T-helper 1 cell treated with Interleukin-12 subunit alpha and Interleukin-12 subunit beta and Interleukin-4 antibody, amounts not matched to agents 30 μg/mL and 1 μg/mL, for 36 hours (primary cell): ENCODE results near the gene UNKL.

ENCODE experiments used
- H3K27ac Mint-ChIP-seq: one replicate; pipeline ENCODE4 v1.8.0; 2021; ENCODE audit warnings: mild to moderate bottlenecking, mixed read lengths
- H3K27me3 Mint-ChIP-seq: one replicate; pipeline ENCODE4 v1.8.0; 2021; ENCODE audit warnings: low read depth, mixed read lengths
- H3K36me3 Mint-ChIP-seq: one replicate; pipeline ENCODE4 v1.8.0; 2021; ENCODE audit warnings: low read depth, mixed read lengths
- H3K4me1 Mint-ChIP-seq: one replicate; pipeline ENCODE4 v1.8.0; 2021; ENCODE audit warnings: low read depth, mixed read lengths
- H3K4me3 Mint-ChIP-seq: one replicate; pipeline ENCODE4 v1.8.0; 2021; ENCODE audit warnings: mild to moderate bottlenecking, moderate library complexity, mixed read lengths
- H3K9me3 Mint-ChIP-seq: one replicate; pipeline ENCODE4 v1.8.0; 2021; ENCODE audit warnings: mixed read lengths

Gene UNKL

DNA sequence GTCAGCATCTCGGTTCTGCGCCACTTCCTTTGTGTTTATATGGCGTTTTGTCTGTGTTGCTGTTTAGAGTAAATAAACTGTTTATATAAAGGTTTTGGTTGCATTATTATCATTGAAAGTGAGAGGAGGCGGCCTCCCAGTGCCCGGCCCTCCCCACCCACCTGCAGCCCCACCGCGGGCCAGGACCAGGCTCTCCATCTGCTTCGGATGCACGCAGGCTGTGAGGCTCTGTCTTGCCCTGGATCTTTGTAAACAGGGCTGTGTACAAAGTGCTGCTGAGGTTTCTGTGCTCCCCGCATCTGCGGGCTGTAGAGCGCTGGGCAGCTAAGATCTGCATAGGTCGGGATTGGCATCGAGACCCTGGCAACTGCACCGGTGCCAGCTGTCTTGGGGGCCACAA is 89.2 kb downstream of the UNKL start:
- H3K27ac Mint-ChIP-seq = no peak overlapping the region
- peaks cover 6% of the 10 kb centered on the region for H3K36me3 Mint-ChIP-seq
- H3K9me3 Mint-ChIP-seq = no peaks in the 10 kb centered on the region
- H3K4me1 Mint-ChIP-seq = no peaks in the 10 kb centered on the region
- no peaks in the 10 kb centered on the region for H3K27me3 Mint-ChIP-seq
- H3K4me3 Mint-ChIP-seq = no peak overlapping the region

DNA sequence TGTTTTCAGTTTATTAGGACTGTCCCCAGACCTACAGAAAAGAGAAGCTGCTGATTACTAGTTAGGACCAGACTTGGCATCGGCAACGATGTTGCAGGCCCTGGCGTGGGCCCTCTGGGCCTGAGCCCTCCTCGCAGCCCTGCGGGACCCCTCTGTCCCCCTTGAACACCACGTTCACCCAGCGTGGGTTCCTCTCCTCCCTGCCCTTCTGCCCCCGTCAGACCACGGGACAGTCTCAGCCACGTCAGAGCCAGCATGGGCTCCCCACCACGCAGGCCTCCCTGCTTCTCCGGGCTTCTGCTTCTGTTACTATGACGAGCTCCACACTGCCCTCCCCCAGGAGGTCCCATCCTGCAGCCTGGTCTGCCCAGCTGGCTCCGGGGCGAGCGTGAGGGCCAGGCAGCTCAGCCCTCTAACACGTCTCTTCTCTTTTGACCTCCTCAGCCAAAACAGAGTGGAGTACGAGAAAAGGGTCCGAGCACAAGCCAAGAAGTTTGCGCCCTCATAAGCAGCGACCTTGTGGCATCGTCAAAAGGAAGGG is 90.1 kb downstream of the UNKL start:
- no peak overlapping the region for H3K27ac Mint-ChIP-seq
- no peak overlapping the region for H3K4me3 Mint-ChIP-seq
- no peaks in the 10 kb centered on the region for H3K4me1 Mint-ChIP-seq
- no peaks in the 10 kb centered on the region for H3K9me3 Mint-ChIP-seq
- peaks cover 13% of the 10 kb centered on the region for H3K36me3 Mint-ChIP-seq
- no peaks in the 10 kb centered on the region for H3K27me3 Mint-ChIP-seq

DNA sequence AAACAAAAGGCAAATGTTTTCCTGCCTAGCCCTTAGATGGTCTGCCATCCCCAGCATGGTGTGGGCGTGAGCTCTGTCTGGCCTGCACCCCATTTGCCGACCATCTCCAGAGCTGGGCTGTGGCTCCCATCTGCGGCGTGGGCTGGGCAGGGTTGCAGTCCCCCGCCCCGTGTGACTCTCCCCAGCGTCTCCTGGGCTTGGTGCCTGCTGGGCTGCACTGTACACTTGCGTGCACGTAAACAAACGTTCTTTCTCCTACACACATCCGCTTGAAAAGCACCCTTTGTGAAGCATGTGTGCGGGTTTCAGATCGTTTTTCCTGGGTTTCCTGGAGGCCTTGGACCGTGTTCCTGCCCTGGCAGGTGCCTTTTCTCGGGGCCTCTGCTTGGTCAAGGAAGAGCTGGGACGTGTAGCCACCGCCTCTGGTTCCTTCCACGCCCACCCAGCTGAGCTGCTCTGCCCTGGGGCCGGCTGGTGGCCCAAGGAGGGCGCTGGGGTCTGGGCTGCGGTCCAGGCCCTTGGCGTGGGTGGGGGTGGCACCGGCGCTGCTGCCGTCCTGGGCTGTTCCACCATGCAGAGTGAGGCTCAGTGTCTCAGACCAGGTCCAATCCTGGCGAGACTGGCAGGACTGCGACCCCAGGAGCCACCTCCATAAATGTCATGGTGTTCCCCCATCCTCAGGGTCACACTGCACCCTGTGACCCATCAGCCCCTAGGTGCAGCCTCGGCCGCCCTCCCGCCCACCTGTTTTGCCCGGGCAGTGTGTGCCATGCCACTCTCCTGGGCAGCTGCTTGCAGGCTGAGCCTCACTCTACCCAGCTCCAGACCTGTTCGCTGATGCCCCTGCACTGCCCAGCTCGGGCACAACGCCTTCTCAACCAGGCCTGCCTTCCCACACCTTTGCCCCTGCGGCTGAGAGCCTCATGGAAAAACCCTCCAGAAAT is 90.9 kb downstream of the UNKL start:
- H3K4me1 Mint-ChIP-seq = no peaks in the 10 kb centered on the region
- no peak overlapping the region for H3K27ac Mint-ChIP-seq
- peaks cover 18% of the 10 kb centered on the region for H3K36me3 Mint-ChIP-seq
- no peaks in the 10 kb centered on the region for H3K27me3 Mint-ChIP-seq
- no peak overlapping the region for H3K4me3 Mint-ChIP-seq
- no peaks in the 10 kb centered on the region for H3K9me3 Mint-ChIP-seq

DNA sequence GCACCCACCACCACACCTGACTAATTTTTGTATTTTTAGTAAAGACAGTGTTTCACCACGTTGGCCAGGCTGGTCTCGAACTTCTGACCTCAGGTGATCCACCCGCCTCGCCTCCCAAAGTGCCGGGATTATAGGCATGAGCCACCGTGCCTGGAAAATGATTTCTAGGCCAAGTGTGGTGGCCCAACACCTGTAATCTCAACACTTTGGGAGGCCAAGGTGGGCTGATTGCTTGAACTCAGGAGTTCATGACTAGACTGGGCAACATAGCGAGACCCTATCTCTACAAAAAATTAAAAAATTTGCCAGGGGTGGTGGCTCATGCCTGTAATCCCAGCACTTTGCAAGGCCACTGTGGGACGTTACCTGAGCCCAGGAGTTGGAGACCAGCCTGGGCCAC is 92.1 kb downstream of the UNKL start:
- H3K27ac Mint-ChIP-seq = no peak overlapping the region
- peaks cover 28% of the 10 kb centered on the region for H3K36me3 Mint-ChIP-seq
- H3K27me3 Mint-ChIP-seq = no peaks in the 10 kb centered on the region
- no peaks in the 10 kb centered on the region for H3K9me3 Mint-ChIP-seq
- no peak overlapping the region for H3K4me3 Mint-ChIP-seq
- no peaks in the 10 kb centered on the region for H3K4me1 Mint-ChIP-seq

DNA sequence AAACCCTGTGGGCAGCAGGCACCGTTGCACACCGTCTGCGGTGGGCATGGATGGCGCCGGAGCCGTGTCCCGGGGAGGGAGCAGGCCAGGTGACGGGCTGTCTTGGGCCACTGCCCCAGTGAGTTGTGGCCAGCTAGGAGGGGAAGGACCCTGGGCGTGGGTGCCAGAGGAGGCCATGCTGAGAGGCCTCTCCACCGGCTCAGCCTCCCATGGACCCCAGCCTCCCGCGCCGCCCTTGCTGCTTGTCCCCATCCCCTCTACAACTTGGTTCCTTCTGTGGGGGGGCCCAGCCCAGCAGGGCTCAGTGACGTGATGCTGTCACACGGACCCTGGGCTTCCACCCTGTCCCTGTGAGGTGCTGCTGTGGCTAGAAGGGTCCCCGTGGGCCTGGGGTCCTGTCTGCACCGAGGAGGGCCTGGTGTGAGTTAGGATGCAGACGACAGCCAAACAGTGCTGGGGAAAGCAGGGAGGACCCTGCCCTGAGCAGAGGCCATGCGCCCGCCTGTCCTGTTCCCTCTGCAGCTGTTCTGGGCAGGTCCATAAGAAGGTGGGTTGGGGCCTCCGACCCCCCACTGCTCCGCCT is 93.8 kb downstream of the UNKL start:
- Mint-ChIP-seq H3K4me1 (no peaks in the 10 kb centered on the region), H3K27ac (no peak overlapping the region), H3K36me3 (peaks cover 40% of the 10 kb centered on the region), H3K4me3 (no peak overlapping the region), H3K9me3 (no peaks in the 10 kb centered on the region), H3K27me3 (no peaks in the 10 kb centered on the region)

DNA sequence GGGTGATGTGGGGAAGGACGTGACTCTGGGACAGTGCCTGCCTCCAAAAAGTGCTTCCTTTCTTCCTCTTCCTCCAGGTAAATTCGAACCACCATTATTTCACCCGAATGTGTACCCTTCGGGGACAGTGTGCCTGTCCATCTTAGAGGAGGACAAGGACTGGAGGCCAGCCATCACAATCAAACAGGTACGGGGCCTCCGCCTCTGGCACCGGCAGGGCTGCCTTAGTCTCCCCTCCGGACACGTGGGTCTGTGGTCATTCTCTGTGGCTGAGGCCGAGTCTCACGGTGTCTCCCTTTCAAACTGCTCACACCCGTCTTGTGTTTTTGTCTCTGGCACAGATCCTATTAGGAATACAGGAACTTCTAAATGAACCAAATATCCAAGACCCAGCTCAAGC is 94.4 kb downstream of the UNKL start:
- H3K36me3 Mint-ChIP-seq = peaks cover 40% of the 10 kb centered on the region

DNA sequence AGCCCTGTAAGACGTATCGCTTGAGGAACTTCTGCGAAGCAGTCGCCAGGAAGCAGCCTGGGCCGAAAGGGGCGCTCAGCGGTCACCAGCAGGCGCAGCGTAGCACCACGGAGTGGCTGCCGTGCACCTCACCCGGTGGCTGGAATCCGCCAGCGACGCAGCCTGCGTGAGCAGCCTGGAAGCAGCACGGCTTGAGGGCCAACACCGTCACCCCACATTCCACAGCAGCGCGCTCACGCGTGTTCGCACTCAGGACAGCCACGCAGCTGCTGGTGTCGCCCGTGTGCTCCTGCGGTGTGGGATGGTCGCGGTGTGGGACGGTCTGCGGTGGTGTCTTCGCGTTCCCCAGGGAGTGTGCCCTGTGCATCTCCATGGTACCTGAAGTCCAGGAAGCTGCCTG is 95.5 kb downstream of the UNKL start:
- Mint-ChIP-seq H3K4me1 (no peaks in the 10 kb centered on the region), H3K27me3 (no peaks in the 10 kb centered on the region), H3K9me3 (no peaks in the 10 kb centered on the region), H3K36me3 (peaks cover 39% of the 10 kb centered on the region), H3K4me3 (no peak overlapping the region), H3K27ac (no peak overlapping the region)

More for the DNA sequence above, 94.4 kb downstream of the UNKL start:
- no peaks in the 10 kb centered on the region for H3K4me1 Mint-ChIP-seq
- no peak overlapping the region for H3K27ac Mint-ChIP-seq
- H3K4me3 Mint-ChIP-seq = no peak overlapping the region
- no peaks in the 10 kb centered on the region for H3K27me3 Mint-ChIP-seq
- H3K9me3 Mint-ChIP-seq = no peaks in the 10 kb centered on the region

DNA sequence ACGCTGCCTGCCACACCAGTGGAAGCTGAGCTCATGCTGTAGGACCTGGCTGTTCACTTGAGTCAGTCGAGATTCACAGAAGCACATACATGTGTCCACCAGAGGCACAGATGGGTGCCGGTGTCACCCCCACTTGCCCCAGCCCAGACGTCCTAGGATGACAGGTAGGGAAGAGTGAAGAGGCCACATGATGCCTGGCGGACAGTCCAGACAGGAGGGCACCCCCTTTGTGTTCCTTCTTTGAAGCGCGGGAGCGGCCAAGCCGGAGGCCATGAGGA is 96.3 kb downstream of the UNKL start:
- no peak overlapping the region for H3K27ac Mint-ChIP-seq
- H3K27me3 Mint-ChIP-seq = no peaks in the 10 kb centered on the region
- H3K36me3 Mint-ChIP-seq = peaks cover 34% of the 10 kb centered on the region
- H3K9me3 Mint-ChIP-seq = no peaks in the 10 kb centered on the region
- H3K4me1 Mint-ChIP-seq = no peaks in the 10 kb centered on the region
- no peak overlapping the region for H3K4me3 Mint-ChIP-seq

DNA sequence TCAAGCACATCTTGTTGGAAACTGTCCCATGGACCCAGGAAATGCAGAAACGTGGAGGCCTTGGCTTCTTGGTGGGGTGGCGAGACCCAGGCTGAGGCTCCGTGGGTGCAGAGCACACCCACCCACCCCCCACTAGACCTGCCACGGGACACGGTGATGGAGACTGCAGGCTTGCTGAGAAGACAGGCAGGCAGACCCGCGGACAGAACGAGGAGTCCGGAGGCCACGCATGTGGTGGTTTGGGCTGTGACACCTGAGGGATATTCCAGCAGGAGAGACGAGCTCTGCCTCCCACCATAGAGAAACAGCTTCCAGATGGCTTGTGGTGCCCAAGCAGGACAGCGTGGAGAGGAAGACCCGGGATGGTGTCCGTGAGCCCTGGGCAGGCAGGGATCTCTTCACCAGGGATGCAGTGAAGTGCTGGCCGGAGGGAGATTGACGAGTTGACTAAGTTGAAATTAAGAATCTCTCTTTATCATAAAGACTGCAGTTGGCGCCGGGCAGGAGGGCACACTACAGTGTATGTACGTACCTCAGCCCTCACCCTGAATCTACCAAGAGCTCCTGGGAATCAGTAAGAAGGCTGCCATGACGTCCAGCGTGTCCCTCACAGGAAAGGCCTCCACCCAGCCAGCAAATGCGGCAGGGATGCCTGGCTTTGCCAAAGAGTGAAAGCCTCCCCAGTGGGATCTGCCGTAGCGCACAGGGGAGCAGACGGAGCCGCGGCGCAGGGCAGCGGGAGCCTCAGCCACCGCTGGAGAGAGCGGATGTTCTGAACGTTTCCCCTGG is 96.8 kb downstream of the UNKL start:
- Mint-ChIP-seq H3K4me1 (no peaks in the 10 kb centered on the region), H3K4me3 (no peak overlapping the region), H3K36me3 (peaks cover 34% of the 10 kb centered on the region), H3K9me3 (no peaks in the 10 kb centered on the region), H3K27ac (no peak overlapping the region), H3K27me3 (no peaks in the 10 kb centered on the region)

DNA sequence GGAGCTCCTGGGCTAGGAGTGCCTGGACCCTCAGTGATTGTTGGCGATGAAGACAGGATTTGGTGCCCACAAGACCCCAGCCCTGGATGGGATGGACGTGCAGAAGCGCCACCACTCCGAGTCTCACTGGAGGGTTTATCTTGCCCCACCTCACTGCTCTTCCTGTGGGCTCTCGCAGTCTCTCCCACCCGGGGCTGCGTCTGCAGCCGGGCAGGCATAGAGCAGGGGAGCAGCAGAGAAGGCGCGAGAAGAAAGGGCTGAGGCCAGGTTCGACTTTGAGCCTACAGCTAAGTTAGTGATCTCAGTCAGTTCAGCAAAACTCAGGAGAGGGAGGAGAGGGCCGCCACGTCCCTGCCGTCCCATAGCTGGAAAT is 98.5 kb downstream of the UNKL start:
- H3K4me1 Mint-ChIP-seq = peaks cover 2% of the 10 kb centered on the region
- H3K9me3 Mint-ChIP-seq = no peaks in the 10 kb centered on the region
- no peak overlapping the region for H3K4me3 Mint-ChIP-seq
- H3K36me3 Mint-ChIP-seq = peaks cover 34% of the 10 kb centered on the region
- H3K27me3 Mint-ChIP-seq = no peaks in the 10 kb centered on the region
- no peak overlapping the region for H3K27ac Mint-ChIP-seq

DNA sequence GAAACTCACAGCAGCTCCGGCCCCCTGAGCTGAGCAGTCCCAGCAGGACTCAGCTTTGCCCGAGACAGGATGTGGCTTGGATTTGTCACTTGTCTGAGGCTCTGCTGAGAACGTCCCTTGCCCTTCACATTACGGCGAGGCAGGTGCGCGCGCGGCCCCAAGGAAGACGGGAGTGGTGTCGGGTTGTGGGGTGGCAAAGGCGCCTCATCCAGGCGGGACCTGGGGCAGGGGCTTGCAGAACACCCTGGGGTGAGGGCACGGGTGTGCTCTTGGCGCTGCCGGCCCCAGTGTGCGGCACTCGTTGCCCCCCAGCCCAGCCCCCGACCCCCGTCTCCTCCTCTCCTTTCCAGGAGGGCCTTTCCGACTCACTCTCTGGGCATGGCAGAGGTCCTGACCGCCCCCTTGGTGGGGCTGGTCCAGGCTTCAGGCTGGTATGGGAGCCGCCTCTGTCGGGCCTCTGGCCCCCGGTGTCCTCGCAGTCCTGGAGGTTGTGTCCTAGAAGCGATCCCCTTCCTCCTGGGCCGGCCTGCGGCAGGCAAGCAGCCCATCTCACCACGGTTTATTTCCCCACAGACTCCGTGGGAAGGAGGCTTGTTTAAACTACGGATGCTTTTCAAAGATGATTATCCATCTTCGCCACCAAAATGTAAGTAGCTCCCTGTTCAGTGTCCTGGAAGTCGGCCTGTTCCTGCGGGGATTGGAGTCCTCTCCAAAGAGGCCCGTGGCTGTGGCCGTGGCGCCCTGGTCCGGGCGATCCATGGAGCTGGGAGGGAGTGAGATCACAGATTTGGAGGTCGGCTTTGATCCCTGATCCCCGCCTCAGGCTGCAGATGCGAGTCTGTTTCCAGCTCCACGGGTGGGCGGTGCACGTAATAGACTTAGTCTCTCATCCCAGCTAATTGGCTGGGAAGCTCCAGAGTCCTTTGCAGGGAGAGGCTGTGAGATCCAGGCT is 99.1 kb downstream of the UNKL start:
- Mint-ChIP-seq H3K36me3 (peaks cover 34% of the 10 kb centered on the region), H3K9me3 (no peaks in the 10 kb centered on the region), H3K4me1 (peaks cover 7% of the 10 kb centered on the region), H3K27ac (no peak overlapping the region), H3K27me3 (no peaks in the 10 kb centered on the region), H3K4me3 (no peak overlapping the region)

DNA sequence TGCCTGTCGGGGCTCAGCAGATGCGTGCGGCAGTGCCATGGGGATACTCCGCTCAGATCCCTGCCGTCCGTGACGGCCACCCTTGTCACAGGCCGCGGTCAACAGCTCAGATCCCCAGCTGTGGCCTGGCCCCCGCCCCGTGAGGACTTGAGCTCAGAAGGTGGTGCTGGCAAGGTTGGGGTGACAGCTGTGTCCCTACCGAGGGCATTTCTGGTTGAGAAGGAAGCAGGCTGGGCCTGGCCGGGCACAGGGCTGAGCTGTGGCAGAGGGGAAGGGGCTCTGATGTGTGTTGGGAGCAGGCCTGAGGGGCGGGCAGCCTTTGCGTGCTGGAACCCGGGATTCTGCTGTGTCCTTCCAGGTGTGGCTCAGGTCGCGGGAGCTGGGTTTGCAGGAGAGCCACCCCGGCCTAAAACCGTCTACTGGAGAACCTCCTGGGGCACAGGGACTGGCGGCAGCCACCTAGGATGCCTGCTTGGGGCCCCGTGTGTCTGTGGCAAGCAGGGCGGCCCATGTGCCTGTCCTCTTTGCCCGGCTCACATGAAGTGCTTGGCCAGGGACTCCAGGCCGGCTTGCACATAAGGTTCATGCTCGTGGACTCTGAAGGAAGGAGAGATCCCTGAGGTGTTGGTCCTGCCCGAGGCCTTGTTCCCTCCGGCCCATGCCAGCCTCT is 100.0 kb downstream of the UNKL start:
- no peaks in the 10 kb centered on the region for H3K27me3 Mint-ChIP-seq
- H3K27ac Mint-ChIP-seq = no peak overlapping the region
- H3K4me1 Mint-ChIP-seq = peaks cover 10% of the 10 kb centered on the region
- H3K9me3 Mint-ChIP-seq = no peaks in the 10 kb centered on the region
- peaks cover 33% of the 10 kb centered on the region for H3K36me3 Mint-ChIP-seq
- no peak overlapping the region for H3K4me3 Mint-ChIP-seq

DNA sequence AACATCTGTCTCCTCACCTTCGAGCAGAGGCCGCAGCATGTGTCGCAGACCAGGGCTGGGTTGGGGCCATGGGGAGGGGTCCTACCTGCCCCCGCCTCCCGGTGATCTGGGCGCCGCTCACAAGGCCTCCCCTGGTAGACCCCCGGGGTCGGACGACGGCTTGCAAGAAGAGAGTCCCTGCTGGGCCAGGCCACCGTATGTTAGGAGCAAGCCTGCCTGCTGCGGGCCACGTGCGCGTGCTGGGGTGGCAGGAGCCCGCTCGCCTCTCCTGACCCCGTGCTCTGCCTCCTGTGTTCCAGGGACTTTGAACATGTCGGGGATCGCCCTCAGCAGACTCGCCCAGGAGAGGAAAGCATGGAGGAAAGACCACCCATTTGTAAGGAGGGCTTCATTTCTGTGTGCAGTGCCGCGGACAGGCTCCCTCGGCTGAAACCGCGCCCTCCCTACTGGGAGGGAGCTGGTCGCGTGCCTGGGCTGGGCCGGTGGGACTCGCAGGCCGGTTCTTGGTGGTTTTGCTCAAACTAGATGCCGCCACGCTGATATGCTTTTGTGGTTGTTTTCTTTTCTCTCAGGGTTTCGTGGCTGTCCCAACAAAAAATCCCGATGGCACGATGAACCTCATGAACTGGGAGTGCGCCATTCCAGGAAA is 100.7 kb downstream of the UNKL start:
- Mint-ChIP-seq H3K9me3 (no peaks in the 10 kb centered on the region), H3K36me3 (peaks cover 29% of the 10 kb centered on the region)

More for the DNA sequence above, 100.7 kb downstream of the UNKL start:
- Mint-ChIP-seq H3K4me1 (peaks cover 10% of the 10 kb centered on the region), H3K27me3 (no peaks in the 10 kb centered on the region), H3K4me3 (no peak overlapping the region), H3K27ac (no peak overlapping the region)
